D721Med (cell line): ENCODE results near the gene POP4.
A peak's percentile ranks its signal among the peaks of the same experiment; 100 is the strongest.

Source experiments
- DNase-seq: peaks from one replicate; pipeline ENCODE4 v3.0.0; 2011; ENCODE audit warnings: low spot score; ENCODE audit not compliant: insufficient read length
- FAIRE-seq: peaks from 2 replicates; lab custom pipeline; 2011; peaks lifted over from hg19 to GRCh38; lab: Jason Lieb, UNC
- CTCF ChIP-seq: IDR thresholded peaks from 2 replicates; pipeline ENCODE4 v1.5.1; 2012; ENCODE audit warnings: mild to moderate bottlenecking, control low read depth; ENCODE audit not compliant: insufficient read depth; ENCODE audit errors: missing control alignments

The POP4 gene

GRCh38 chr19:29571181-29571580 is 34.9 kb upstream of the POP4 start:
- FAIRE-seq (no peak), DNase-seq (no peak)
- TF ChIP-seq CTCF = no peak

- TF ChIP-seq CTCF = no peak
- DNase-seq (no peak), FAIRE-seq (no peak)
These were observed 32.6 kb upstream of the POP4 start for GRCh38 chr19:29573486-29573885.

GRCh38 chr19:29574510-29574909 is 31.6 kb upstream of the POP4 start:
- no peak for TF ChIP-seq CTCF
- no peak for FAIRE-seq
- DNase-seq = peak; percentile 40

DNA sequence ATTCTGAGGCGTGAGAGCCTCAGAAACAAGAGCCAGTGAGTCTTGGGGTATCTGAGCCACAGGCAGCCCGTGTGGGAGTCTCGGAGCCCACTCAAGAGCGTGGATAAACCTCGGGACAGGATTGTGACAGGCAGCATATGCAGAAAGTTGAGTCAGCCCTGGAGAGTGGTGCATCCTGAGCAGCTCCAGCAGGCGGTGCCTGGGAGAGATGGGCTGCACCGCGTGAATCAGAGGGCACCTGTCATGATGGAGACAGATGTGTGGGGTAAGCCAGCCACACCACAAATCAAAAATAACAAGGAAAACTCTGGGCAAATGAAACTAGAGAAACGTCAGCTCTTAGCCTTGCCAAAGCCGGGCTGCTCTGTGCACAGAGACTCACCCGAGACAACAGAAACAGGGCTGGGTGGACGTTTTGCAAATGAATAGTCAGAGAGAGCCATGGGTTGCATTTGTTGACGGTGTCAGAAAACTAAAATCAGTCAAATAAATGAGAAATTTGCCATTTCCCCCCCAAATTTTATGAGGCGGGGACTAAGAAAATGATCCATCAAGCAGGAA is 30.0 kb upstream of the POP4 start:
- TF ChIP-seq CTCF = no peak
- no peak for DNase-seq
- FAIRE-seq = no peak

DNA sequence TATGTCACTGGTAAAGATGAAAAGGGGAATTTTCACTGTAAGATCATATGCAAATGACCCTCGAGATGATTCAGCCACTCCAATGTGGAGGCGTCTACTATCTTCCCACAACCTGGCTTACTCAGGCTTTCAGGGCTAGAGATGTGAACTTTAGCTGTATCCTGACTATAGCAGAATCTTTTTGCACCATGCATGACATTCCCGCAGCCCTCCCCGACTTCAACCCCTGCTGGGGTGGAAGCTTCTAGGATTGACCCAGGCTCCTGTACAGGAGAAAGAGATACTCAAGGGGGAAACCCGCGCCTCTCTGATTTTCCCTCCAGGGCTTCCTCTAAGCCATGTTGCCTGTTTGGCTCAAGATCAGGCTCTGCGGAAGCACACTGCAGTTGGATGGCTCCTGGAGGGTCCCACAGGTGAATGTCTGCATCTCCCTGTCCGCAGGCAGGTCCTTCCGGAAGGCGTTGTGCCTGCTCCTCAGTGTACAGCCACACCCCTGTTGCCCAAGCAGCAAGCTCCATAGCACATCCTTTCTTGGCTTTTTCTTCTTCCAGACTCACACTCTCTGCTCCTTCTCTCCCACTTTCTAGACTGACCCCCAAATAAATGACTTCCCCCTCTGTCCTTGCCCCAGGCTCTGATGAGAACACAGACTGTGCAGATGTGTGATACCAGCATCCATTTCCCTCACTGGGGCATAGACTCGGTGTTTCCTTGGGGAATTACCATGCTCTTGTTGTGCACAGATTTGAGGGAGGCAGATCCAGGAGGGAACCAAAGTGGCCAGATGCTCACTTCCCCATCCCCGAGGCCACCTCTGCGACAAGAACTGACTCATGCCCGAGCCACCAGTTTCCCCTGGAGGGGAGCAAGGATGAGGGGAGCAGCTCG is 29.1 kb upstream of the POP4 start:
- no peak for TF ChIP-seq CTCF
- no peak for FAIRE-seq
- no peak for DNase-seq

- no peak for DNase-seq
- no peak for TF ChIP-seq CTCF
- no peak for FAIRE-seq
These were observed 28.5 kb upstream of the POP4 start for GRCh38 chr19:29577649-29577963.

DNA sequence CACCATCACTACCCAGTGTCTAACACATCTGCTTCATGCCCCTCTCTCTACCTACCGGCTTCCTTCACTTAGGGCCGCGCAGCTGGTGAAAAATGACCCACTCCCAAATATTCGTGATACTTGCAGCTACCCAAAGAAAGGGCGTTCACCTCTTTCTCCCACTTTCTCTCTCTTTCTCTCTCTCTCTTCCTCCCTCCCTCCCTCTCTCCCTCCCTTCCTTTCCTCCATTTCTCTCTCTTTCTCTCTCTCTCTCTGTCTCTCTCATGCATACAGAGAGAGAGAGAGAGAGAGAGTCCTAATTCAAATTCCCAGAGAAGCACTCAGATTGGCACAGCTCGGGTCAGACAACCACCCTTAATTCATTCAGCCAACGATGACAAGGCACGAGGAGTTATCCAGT is 27.7 kb upstream of the POP4 start:
- TF ChIP-seq CTCF = no peak
- DNase-seq = no peak
- no peak for FAIRE-seq
